Parathyroid adenoma (tissue), 2 donors: ENCODE measurements around the gene FAM228B.

Source experiments
- H2AFZ ChIP-seq: fragments of 300-600 bp; sonication (generic); one replicate; pipeline ENCODE4 v1.7.0; 2017; ENCODE audit warnings: antibody characterized with exemption, mild to moderate bottlenecking
- H3K27ac ChIP-seq: fragments of 300-600 bp; sonication (generic); one replicate; pipeline ENCODE4 v1.7.0; 2017
- H3K27me3 ChIP-seq: fragments of 300-600 bp; sonication (generic); one replicate; pipeline ENCODE4 v1.7.0; 2017; ENCODE audit warnings: low read length; ENCODE audit not compliant: control insufficient read depth, insufficient read depth
- H3K36me3 ChIP-seq: fragments of 300-600 bp; sonication (generic); one replicate; pipeline ENCODE4 v1.7.0; 2017; ENCODE audit warnings: low read length; ENCODE audit not compliant: control insufficient read depth, insufficient read depth
- H3K4me1 ChIP-seq: fragments of 300-600 bp; sonication (generic); one replicate; pipeline ENCODE4 v1.7.0; 2017; ENCODE audit warnings: control low read depth
- H3K4me2 ChIP-seq: fragments of 300-600 bp; sonication (generic); one replicate; pipeline ENCODE4 v1.7.0; 2017; ENCODE audit warnings: low read length
- H3K4me3 ChIP-seq: fragments of 300-600 bp; sonication (generic); one replicate; pipeline ENCODE4 v1.7.0; 2017; ENCODE audit warnings: low read depth, low read length
- H3K79me2 ChIP-seq: fragments of 300-600 bp; sonication (generic); one replicate; pipeline ENCODE4 v1.7.0; 2017; ENCODE audit warnings: control low read depth
- H3K9ac ChIP-seq: fragments of 300-600 bp; sonication (generic); one replicate; pipeline ENCODE4 v1.7.0; 2017; ENCODE audit warnings: mild to moderate bottlenecking
- H3K9me3 ChIP-seq: fragments of 300-600 bp; sonication (generic); one replicate; pipeline ENCODE4 v1.7.0; 2017; ENCODE audit warnings: low read length; ENCODE audit not compliant: control insufficient read depth
- CTCF ChIP-seq: fragments of 300-600 bp; sonication (generic); IDR thresholded peaks from one replicate; pipeline ENCODE4 v1.7.0; 2017; ENCODE audit warnings: antibody characterized with exemption, mild to moderate bottlenecking
- donor health status: primary hyperparathyroidism.

The FAM228B gene

DNA sequence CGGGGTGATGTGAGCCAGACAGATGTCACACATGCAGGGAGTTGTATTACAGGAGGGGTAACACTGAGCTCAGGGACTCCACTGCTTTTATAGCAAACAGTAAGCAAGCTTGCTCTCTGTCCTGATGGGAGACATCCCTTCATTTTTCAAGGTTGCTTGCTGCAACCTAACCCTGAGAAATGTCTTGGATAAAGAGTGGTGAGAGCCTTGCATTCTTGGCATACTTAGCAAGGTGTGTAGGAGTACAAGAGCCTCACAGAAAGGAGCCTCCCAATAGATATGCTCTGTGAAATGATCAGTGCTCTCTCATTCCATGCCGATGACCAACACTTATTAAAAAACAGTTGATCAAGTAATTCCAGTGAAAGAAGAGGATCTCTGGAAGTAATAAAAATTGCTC lies 8.2 kb upstream of the FAM228B start:
- Histone ChIP-seq H3K9me3 (no peaks in the 10 kb centered on the region), H2AFZ (no peak overlapping the region), H3K4me2 (no peak overlapping the region), H3K79me2 (no peaks in the 10 kb centered on the region), H3K4me3 (no peak overlapping the region), H3K9ac (no peak overlapping the region), H3K27me3 (no peaks in the 10 kb centered on the region), H3K36me3 (no peaks in the 10 kb centered on the region), H3K27ac (no peak overlapping the region), H3K4me1 (no peaks in the 10 kb centered on the region)
- TF ChIP-seq CTCF = no peak

DNA sequence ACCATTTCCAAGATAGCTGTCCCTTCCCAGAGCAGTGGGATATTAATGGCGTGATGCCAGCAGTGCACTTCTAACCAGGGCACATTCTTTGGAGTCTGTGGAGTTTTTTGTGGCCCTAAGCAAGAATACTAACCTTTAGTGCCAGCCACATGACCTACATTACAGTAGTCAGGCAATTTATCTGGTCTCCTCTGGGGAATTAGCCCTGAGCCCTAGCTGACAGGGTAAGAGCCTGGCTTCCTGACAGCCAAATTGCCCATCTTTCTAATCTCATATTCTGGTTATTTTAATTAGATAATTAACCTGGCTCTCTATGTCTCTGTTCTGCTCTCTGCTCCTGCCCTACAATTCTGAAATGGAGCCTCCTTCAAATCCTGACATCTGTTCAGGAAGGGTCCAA lies 5.4 kb upstream of the FAM228B start:
- Histone ChIP-seq H3K79me2 (no peaks in the 10 kb centered on the region), H3K9ac (no peak overlapping the region), H3K4me3 (no peak overlapping the region), H3K27ac (no peak overlapping the region), H3K4me2 (no peak overlapping the region), H2AFZ (no peak overlapping the region), H3K4me1 (no peaks in the 10 kb centered on the region), H3K36me3 (no peaks in the 10 kb centered on the region), H3K27me3 (no peaks in the 10 kb centered on the region), H3K9me3 (no peaks in the 10 kb centered on the region)
- TF ChIP-seq CTCF = no peak

DNA sequence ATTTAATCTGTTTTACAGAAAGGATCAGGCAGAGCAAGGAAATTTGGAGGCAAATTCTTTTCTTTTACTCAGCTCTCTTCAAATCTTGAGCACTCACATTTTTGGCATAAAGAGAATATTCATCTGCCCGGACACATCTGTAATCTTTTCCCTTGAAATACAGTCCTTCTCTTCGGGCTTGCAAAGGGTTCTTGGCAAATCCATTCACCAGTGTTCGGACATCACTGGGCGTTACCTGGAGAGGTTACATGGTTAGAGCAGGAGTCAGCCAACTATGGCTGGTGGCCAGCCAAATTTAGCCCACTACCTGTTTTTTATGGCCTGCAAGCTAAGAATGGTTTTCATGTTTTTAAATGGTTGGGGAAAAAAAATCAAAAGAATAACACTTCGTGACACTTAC lies 2.2 kb upstream of the FAM228B start:
- Histone ChIP-seq H3K9me3 (no peaks in the 10 kb centered on the region), H3K27ac (no peak overlapping the region), H3K4me3 (no peak overlapping the region), H3K36me3 (no peaks in the 10 kb centered on the region), H3K4me1 (peaks cover 5% of the 10 kb centered on the region), H3K4me2 (no peak overlapping the region), H3K9ac (no peak overlapping the region), H2AFZ (no peak overlapping the region), H3K27me3 (no peaks in the 10 kb centered on the region), H3K79me2 (peaks cover 2% of the 10 kb centered on the region)
- no peak for TF ChIP-seq CTCF

DNA sequence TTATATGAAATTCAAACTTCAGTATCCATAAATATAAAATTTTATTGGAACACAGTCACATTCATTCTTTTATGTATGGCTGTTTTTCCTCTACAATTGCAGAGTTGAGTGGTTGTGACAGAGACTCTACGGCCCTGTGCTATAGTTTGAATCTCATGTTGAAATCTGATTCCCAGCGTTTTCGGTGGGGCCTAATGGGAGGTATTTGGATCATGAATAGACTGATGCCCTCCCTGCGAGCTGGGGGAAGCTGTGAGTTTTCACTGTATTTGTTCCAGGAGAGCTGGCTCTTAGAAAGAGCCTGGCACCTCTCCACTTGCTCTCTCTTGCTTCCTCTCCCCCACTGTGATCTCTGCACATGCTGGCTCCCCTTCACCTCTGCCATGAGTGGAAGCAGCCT lies 1.8 kb upstream of the FAM228B start:
- Histone ChIP-seq H3K27me3 (no peaks in the 10 kb centered on the region), H3K4me2 (no peak overlapping the region), H3K36me3 (no peaks in the 10 kb centered on the region), H3K9me3 (no peaks in the 10 kb centered on the region), H3K4me3 (no peak overlapping the region), H3K9ac (no peak overlapping the region), H3K79me2 (peaks cover 2% of the 10 kb centered on the region), H3K27ac (no peak overlapping the region), H2AFZ (no peak overlapping the region), H3K4me1 (peaks cover 5% of the 10 kb centered on the region)
- TF ChIP-seq CTCF = no peak

GRCh38 chr2:24122366-24123194 lies 689 bp upstream of the FAM228B start:
- Histone ChIP-seq H3K9me3 (no peaks in the 10 kb centered on the region), H3K9ac (peak overlapping the region; percentile 56), H2AFZ (peak overlapping the region; percentile 97), H3K4me2 (peak overlapping the region; percentile 95), H3K79me2 (peaks cover 2% of the 10 kb centered on the region), H3K4me3 (peak overlapping the region; percentile 73), H3K27ac (peak overlapping the region; percentile 88), H3K4me1 (peaks cover 5% of the 10 kb centered on the region), H3K27me3 (no peaks in the 10 kb centered on the region), H3K36me3 (no peaks in the 10 kb centered on the region)
- no peak for TF ChIP-seq CTCF
